Glutamatergic neuron (in vitro differentiated cells): ENCODE results near the gene ENO4. TPM values are rescaled to one million over a fixed set of nuclear protein-coding genes. Genes with fewer than 3 reads are reported as not detected.

Source experiments
- DNase-seq: peaks from one replicate; pipeline ENCODE4 v3.0.0; 2022
- H3K27ac Mint-ChIP-seq: one replicate; pipeline ENCODE4 v1.8.0; 2020; ENCODE audit warnings: mild to moderate bottlenecking, mixed read lengths, inconsistent platforms; ENCODE audit not compliant: unreplicated experiment
- H3K27me3 Mint-ChIP-seq: one replicate; pipeline ENCODE4 v1.8.0; 2020; ENCODE audit warnings: mild to moderate bottlenecking, moderate library complexity, mixed read lengths, inconsistent platforms; ENCODE audit not compliant: unreplicated experiment
- H3K36me3 Mint-ChIP-seq: one replicate; pipeline ENCODE4 v1.8.0; 2020; ENCODE audit warnings: mild to moderate bottlenecking, mixed read lengths, inconsistent platforms; ENCODE audit not compliant: unreplicated experiment
- H3K4me1 Mint-ChIP-seq: one replicate; pipeline ENCODE4 v1.8.0; 2020; ENCODE audit warnings: mild to moderate bottlenecking, low read depth, mixed read lengths, inconsistent platforms; ENCODE audit not compliant: unreplicated experiment
- H3K4me3 Mint-ChIP-seq: one replicate; pipeline ENCODE4 v1.8.0; 2020; ENCODE audit warnings: mild to moderate bottlenecking, mixed read lengths, inconsistent platforms; ENCODE audit not compliant: unreplicated experiment
- H3K9me3 Mint-ChIP-seq: one replicate; pipeline ENCODE4 v1.8.0; 2020; ENCODE audit warnings: mild to moderate bottlenecking, moderate library complexity, mixed read lengths, inconsistent platforms; ENCODE audit not compliant: unreplicated experiment
- CTCF ChIP-seq: fragments of 200-600 bp; sonication (generic); IDR thresholded peaks from one replicate; pipeline ENCODE4 v1.5.0; 2021; ENCODE audit not compliant: partially characterized antibody, unreplicated experiment
- total RNA-seq: library from RNA; stranded (reverse); fragmentation: NEBNext Ultra II Directional; extraction: Animal tissue kit (Norgen Biotek cat#: 25700); gene quantifications from one replicate; pipeline ENCODE4 v1.2.1, GENCODE V29; 2021; ENCODE audit not compliant: unreplicated experiment

The ENO4 gene
- total RNA-seq, 1 donor from 2014 or later = 1.3 TPM

GRCh38 chr10:116907245-116907987, 58.1 kb downstream of the ENO4 start:
- no peak for TF ChIP-seq CTCF
- Mint-ChIP-seq H3K36me3 (no peaks in the 10 kb centered on the region), H3K4me3 (no peak overlapping the region)

DNA sequence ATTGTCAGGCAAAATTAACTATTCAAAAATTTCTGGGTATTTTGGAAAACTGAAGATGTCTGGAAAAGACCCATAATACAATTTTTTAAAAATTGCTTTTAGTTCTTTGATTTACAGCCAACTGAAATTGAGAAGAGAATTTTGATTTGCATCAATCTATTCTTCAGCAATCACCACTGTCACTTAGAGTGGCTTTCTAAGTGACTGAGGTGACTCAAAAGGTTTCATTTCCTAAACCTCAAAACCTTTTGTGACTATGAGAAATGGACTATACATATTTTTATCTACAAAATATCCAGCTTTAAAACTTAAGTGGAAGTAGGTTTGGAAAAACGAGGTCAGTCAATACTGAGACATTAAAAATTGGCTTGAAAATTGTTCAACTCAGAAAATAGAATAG, 60.0 kb downstream of the ENO4 start:
- H3K27ac Mint-ChIP-seq = no peak overlapping the region
- H3K27me3 Mint-ChIP-seq = no peaks in the 10 kb centered on the region
- peaks cover 5% of the 10 kb centered on the region for H3K4me1 Mint-ChIP-seq
- H3K4me3 Mint-ChIP-seq = no peak overlapping the region
- no peak for DNase-seq
- H3K9me3 Mint-ChIP-seq = no peaks in the 10 kb centered on the region
- no peak for TF ChIP-seq CTCF
- H3K36me3 Mint-ChIP-seq = no peaks in the 10 kb centered on the region

More at GRCh38 chr10:116907245-116907987, 58.1 kb downstream of the ENO4 start:
- Mint-ChIP-seq H3K27ac (no peak overlapping the region), H3K4me1 (peaks cover 5% of the 10 kb centered on the region), H3K9me3 (no peaks in the 10 kb centered on the region), H3K27me3 (no peaks in the 10 kb centered on the region)
- no peak for DNase-seq

- H3K4me1 Mint-ChIP-seq = peaks cover 5% of the 10 kb centered on the region
- H3K27ac Mint-ChIP-seq = no peak overlapping the region
Observed at GRCh38 chr10:116910910-116911309, 61.6 kb downstream of the ENO4 start.

DNA sequence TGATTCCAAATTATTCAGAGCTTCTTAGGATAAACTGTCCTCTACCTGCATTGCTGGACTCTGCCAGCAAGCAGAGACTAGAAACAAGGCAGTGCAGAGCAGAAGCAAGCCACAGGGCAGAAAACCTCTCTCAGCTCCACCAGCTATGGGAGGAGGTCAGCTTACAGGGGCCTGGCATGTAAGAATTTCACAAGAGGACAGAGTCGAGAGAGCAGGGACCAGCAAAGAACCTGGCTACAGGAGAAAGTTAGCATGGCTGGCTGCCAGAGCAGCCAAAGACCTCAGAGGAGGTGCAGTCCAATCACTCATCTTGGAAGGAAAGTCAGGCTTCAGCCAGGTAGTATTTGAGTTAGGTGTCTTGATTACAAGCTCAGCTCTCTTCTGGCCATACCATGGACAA, 62.9 kb downstream of the ENO4 start:
- no peak for TF ChIP-seq CTCF
- no peak for DNase-seq
- Mint-ChIP-seq H3K4me1 (peaks cover 8% of the 10 kb centered on the region), H3K27ac (no peak overlapping the region), H3K27me3 (no peaks in the 10 kb centered on the region), H3K4me3 (no peak overlapping the region), H3K36me3 (no peaks in the 10 kb centered on the region), H3K9me3 (no peaks in the 10 kb centered on the region)

More at GRCh38 chr10:116910910-116911309, 61.6 kb downstream of the ENO4 start:
- Mint-ChIP-seq H3K36me3 (no peaks in the 10 kb centered on the region), H3K9me3 (no peaks in the 10 kb centered on the region), H3K27me3 (no peaks in the 10 kb centered on the region), H3K4me3 (no peak overlapping the region)
- no peak for DNase-seq
- TF ChIP-seq CTCF = no peak

- no peaks in the 10 kb centered on the region for H3K9me3 Mint-ChIP-seq
- H3K36me3 Mint-ChIP-seq = no peaks in the 10 kb centered on the region
- TF ChIP-seq CTCF = no peak
- no peak overlapping the region for H3K27ac Mint-ChIP-seq
- H3K27me3 Mint-ChIP-seq = no peaks in the 10 kb centered on the region
- DNase-seq = no peak
- H3K4me1 Mint-ChIP-seq = peaks cover 8% of the 10 kb centered on the region
- no peak overlapping the region for H3K4me3 Mint-ChIP-seq
Observed at GRCh38 chr10:116913695-116914094, 64.4 kb downstream of the ENO4 start.
